Activated naive CD4-positive, alpha-beta T cell treated with anti-CD3 and anti-CD28 coated beads for 36 hours (primary cell): ENCODE data around the gene ITGB4. TPM values are rescaled to one million over a fixed set of nuclear protein-coding genes. Genes with fewer than 3 reads are reported as not detected.

Experiments used
- CTCF ChIA-PET: fragments of 350-600 bp; sonication (Branson Sonifier 250); formaldehyde crosslinking; loops from one replicate; lab custom pipeline; 2021; ENCODE audit warnings: antibody characterized with exemption; lab: Charles Lee
- DNase-seq: peaks from one replicate; pipeline ENCODE4 v3.0.0-alpha.2; 2020
- H3K27ac Mint-ChIP-seq: one replicate; pipeline ENCODE4 v1.8.0; 2021; ENCODE audit warnings: mild to moderate bottlenecking, mixed read lengths
- H3K27me3 Mint-ChIP-seq: one replicate; pipeline ENCODE4 v1.8.0; 2021; ENCODE audit warnings: low read depth, mixed read lengths
- H3K36me3 Mint-ChIP-seq: one replicate; pipeline ENCODE4 v1.8.0; 2021; ENCODE audit warnings: low read depth, mixed read lengths
- H3K4me1 Mint-ChIP-seq: one replicate; pipeline ENCODE4 v1.8.0; 2021; ENCODE audit warnings: low read depth, mixed read lengths
- H3K4me3 Mint-ChIP-seq: one replicate; pipeline ENCODE4 v1.8.0; 2021; ENCODE audit warnings: mild to moderate bottlenecking, moderate library complexity, mixed read lengths
- H3K9me3 Mint-ChIP-seq: one replicate; pipeline ENCODE4 v1.8.0; 2021; ENCODE audit warnings: mixed read lengths
- intact Hi-C: fragments of 100-400 bp; cut with micrococcal nuclease; formaldehyde crosslinking; loops from one replicate; pipeline ENCODE4 v1.15.1; 2023
- total RNA-seq, 2 experiments: library from RNA; stranded (reverse); gene quantifications; one replicate each; pipeline ENCODE4 v1.2.3, GENCODE V29; 2021

Gene ITGB4
- total RNA-seq, 2 experiments from 2014 or later, result 0.83 to 1.0 TPM

- H3K4me1 Mint-ChIP-seq, result peaks cover 2% of the 10 kb centered on the region
- intact Hi-C loops, result loop anchor here (5.0 kb wide), 1 partner anchor 35 kb away; no protein-coding TSS in a partner anchor
- no peak overlapping the region for H3K27ac Mint-ChIP-seq
- no peak overlapping the region for H3K4me3 Mint-ChIP-seq
- H3K36me3 Mint-ChIP-seq, result no peaks in the 10 kb centered on the region
- CTCF ChIA-PET, result no interaction called here
- peaks cover 5% of the 10 kb centered on the region for H3K27me3 Mint-ChIP-seq
- no peak for DNase-seq
- no peaks in the 10 kb centered on the region for H3K9me3 Mint-ChIP-seq
Observed at GRCh38 chr17:75722542-75723095, 1.4 kb downstream of the ITGB4 start.

GRCh38 chr17:75723171-75723930 lies 2.1 kb downstream of the ITGB4 start:
- DNase-seq, result no peak
- CTCF ChIA-PET, result no interaction called here
- intact Hi-C loops, result loop anchor here (5.0 kb wide), 1 partner anchor 36 kb away; no protein-coding TSS in a partner anchor
- H3K36me3 Mint-ChIP-seq, result no peaks in the 10 kb centered on the region
- peaks cover 5% of the 10 kb centered on the region for H3K27me3 Mint-ChIP-seq
- H3K4me3 Mint-ChIP-seq, result no peak overlapping the region
- peaks cover 2% of the 10 kb centered on the region for H3K4me1 Mint-ChIP-seq
- no peaks in the 10 kb centered on the region for H3K9me3 Mint-ChIP-seq
- peak overlapping the region; percentile 46 for H3K27ac Mint-ChIP-seq

GRCh38 chr17:75724016-75725003 lies 3.1 kb downstream of the ITGB4 start:
- no peak for DNase-seq
- intact Hi-C loops, result loop anchor here (5.0 kb wide), 1 partner anchor 37 kb away; no protein-coding TSS in a partner anchor
- Mint-ChIP-seq H3K27ac (no peak overlapping the region), H3K4me1 (peaks cover 2% of the 10 kb centered on the region), H3K27me3 (peaks cover 5% of the 10 kb centered on the region), H3K4me3 (no peak overlapping the region), H3K9me3 (no peaks in the 10 kb centered on the region), H3K36me3 (no peaks in the 10 kb centered on the region)
- CTCF ChIA-PET, result interaction anchor here (0.6 kb wide), 1 partner anchor 356 kb away, joined by 3 read pairs; no protein-coding TSS in a partner anchor

- CTCF ChIA-PET, result interaction anchor here (1.9 to 2.1 kb wide), 2 partner anchors 23 to 24 kb away, joined by 6 to 7 read pairs; no protein-coding TSS in a partner anchor
- Mint-ChIP-seq H3K36me3 (no peaks in the 10 kb centered on the region), H3K4me1 (peaks cover 2% of the 10 kb centered on the region), H3K9me3 (no peaks in the 10 kb centered on the region), H3K4me3 (no peak overlapping the region), H3K27ac (no peak overlapping the region), H3K27me3 (peaks cover 2% of the 10 kb centered on the region)
- DNase-seq, result no peak
- intact Hi-C loops, result no loop called here
Observed at GRCh38 chr17:75725504-75725903, 4.2 kb downstream of the ITGB4 start.

GRCh38 chr17:75727391-75727790 lies 6.1 kb downstream of the ITGB4 start:
- no peak for DNase-seq
- no peaks in the 10 kb centered on the region for H3K9me3 Mint-ChIP-seq
- intact Hi-C loops, result no loop called here
- H3K27me3 Mint-ChIP-seq, result no peaks in the 10 kb centered on the region
- CTCF ChIA-PET, result interaction anchor here (1.2 to 2.1 kb wide), 3 partner anchors 21 to 95 kb away, joined by 6 to 7 read pairs (median 6); no protein-coding TSS in a partner anchor
- no peaks in the 10 kb centered on the region for H3K4me1 Mint-ChIP-seq
- no peak overlapping the region for H3K4me3 Mint-ChIP-seq
- no peaks in the 10 kb centered on the region for H3K36me3 Mint-ChIP-seq
- H3K27ac Mint-ChIP-seq, result no peak overlapping the region

GRCh38 chr17:75729351-75729750 lies 8.1 kb downstream of the ITGB4 start:
- Mint-ChIP-seq H3K9me3 (no peaks in the 10 kb centered on the region), H3K4me1 (no peaks in the 10 kb centered on the region), H3K27ac (no peak overlapping the region), H3K4me3 (no peak overlapping the region), H3K27me3 (no peaks in the 10 kb centered on the region), H3K36me3 (no peaks in the 10 kb centered on the region)
- CTCF ChIA-PET, result no interaction called here
- intact Hi-C loops, result no loop called here
- DNase-seq, result no peak

GRCh38 chr17:75730065-75730464 lies 8.8 kb downstream of the ITGB4 start:
- H3K4me1 Mint-ChIP-seq, result no peaks in the 10 kb centered on the region
- CTCF ChIA-PET, result interaction anchor here (3.6 kb wide), 1 partner anchor 18 kb away, joined by 12 read pairs; no protein-coding TSS in a partner anchor

GRCh38 chr17:75731086-75731715 lies 9.9 kb downstream of the ITGB4 start:
- Mint-ChIP-seq H3K4me3 (no peak overlapping the region), H3K36me3 (no peaks in the 10 kb centered on the region), H3K27me3 (no peaks in the 10 kb centered on the region), H3K27ac (no peak overlapping the region), H3K9me3 (no peaks in the 10 kb centered on the region), H3K4me1 (no peaks in the 10 kb centered on the region)
- DNase-seq, result no peak
- CTCF ChIA-PET, result interaction anchor here (3.6 kb wide), 1 partner anchor 17 kb away, joined by 12 read pairs; no protein-coding TSS in a partner anchor
- intact Hi-C loops, result no loop called here

More at GRCh38 chr17:75730065-75730464, 8.8 kb downstream of the ITGB4 start:
- no peak overlapping the region for H3K27ac Mint-ChIP-seq
- intact Hi-C loops, result no loop called here
- DNase-seq, result no peak
- H3K9me3 Mint-ChIP-seq, result no peaks in the 10 kb centered on the region
- H3K27me3 Mint-ChIP-seq, result no peaks in the 10 kb centered on the region
- no peaks in the 10 kb centered on the region for H3K36me3 Mint-ChIP-seq
- no peak overlapping the region for H3K4me3 Mint-ChIP-seq

- H3K27me3 Mint-ChIP-seq, result no peaks in the 10 kb centered on the region
- H3K4me1 Mint-ChIP-seq, result no peaks in the 10 kb centered on the region
- no peaks in the 10 kb centered on the region for H3K36me3 Mint-ChIP-seq
- no peak overlapping the region for H3K27ac Mint-ChIP-seq
- no peak for DNase-seq
- intact Hi-C loops, result no loop called here
- H3K4me3 Mint-ChIP-seq, result no peak overlapping the region
- CTCF ChIA-PET, result interaction anchor here (3.6 kb wide), 1 partner anchor 16 kb away, joined by 12 read pairs; no protein-coding TSS in a partner anchor
- no peaks in the 10 kb centered on the region for H3K9me3 Mint-ChIP-seq
Observed at GRCh38 chr17:75731716-75732498, 10.6 kb downstream of the ITGB4 start.

GRCh38 chr17:75733471-75733870 lies 12.2 kb downstream of the ITGB4 start:
- CTCF ChIA-PET, result interaction anchor here (1.0 to 3.6 kb wide), 2 partner anchors 15 to 132 kb away, joined by 3 to 12 read pairs; no protein-coding TSS in a partner anchor
- Mint-ChIP-seq H3K4me1 (peaks cover 3% of the 10 kb centered on the region), H3K9me3 (no peaks in the 10 kb centered on the region), H3K27me3 (no peaks in the 10 kb centered on the region), H3K4me3 (no peak overlapping the region), H3K36me3 (no peaks in the 10 kb centered on the region), H3K27ac (no peak overlapping the region)
- DNase-seq, result no peak
- intact Hi-C loops, result no loop called here
